MM.1S (cell line): ENCODE results near the gene LHX5.

ENCODE experiments used
- DNase-seq: peaks from one replicate; pipeline ENCODE4 v3.0.0-alpha.2; 2015
- H2AFZ ChIP-seq: fragments of 300-600 bp; sonication (generic); 2 replicates; pipeline ENCODE4 v1.6.0; 2016; ENCODE audit warnings: antibody characterized with exemption, low read length
- H3F3A ChIP-seq: fragments of 300-600 bp; sonication (generic); 2 replicates; pipeline ENCODE4 v1.6.1; 2016; ENCODE audit warnings: mild to moderate bottlenecking, antibody characterized with exemption, low read length, moderate library complexity, mixed read lengths; ENCODE audit not compliant: insufficient read depth
- H3K27ac ChIP-seq: fragments of 300-600 bp; sonication (generic); 2 replicates; pipeline ENCODE4 v1.5.1; 2016; ENCODE audit warnings: mild to moderate bottlenecking, low read length
- H3K27me3 ChIP-seq: fragments of 300-600 bp; sonication (generic); replicated peaks from 2 replicates; pipeline ENCODE4 v1.6.0; 2016; ENCODE audit warnings: low read length; ENCODE audit not compliant: insufficient read depth
- H3K36me3 ChIP-seq: fragments of 300-600 bp; sonication (generic); replicated peaks from 2 replicates; pipeline ENCODE4 v1.6.1; 2016; ENCODE audit warnings: mild to moderate bottlenecking, low read length, mixed read lengths; ENCODE audit not compliant: insufficient read depth
- H3K4me1 ChIP-seq: fragments of 300-600 bp; sonication (generic); 2 replicates; pipeline ENCODE4 v1.6.1; 2016; ENCODE audit warnings: low read length, mixed read lengths
- H3K4me2 ChIP-seq: fragments of 300-600 bp; sonication (generic); 2 replicates; pipeline ENCODE4 v1.6.0; 2016; ENCODE audit warnings: low read depth, low read length
- H3K4me3 ChIP-seq: fragments of 300-600 bp; sonication (generic); 2 replicates; pipeline ENCODE4 v1.5.1; 2016; ENCODE audit warnings: low read length, mixed read lengths
- H3K79me2 ChIP-seq: fragments of 300-600 bp; sonication (generic); 2 replicates; pipeline ENCODE4 v1.6.1; 2016; ENCODE audit warnings: mixed run types, low read length, mixed read lengths
- H3K9ac ChIP-seq: fragments of 300-600 bp; sonication (generic); 2 replicates; pipeline ENCODE4 v1.6.1; 2016; ENCODE audit warnings: low read length, mixed read lengths
- H3K9me2 ChIP-seq: fragments of 300-600 bp; sonication (generic); replicated peaks from 2 replicates; pipeline ENCODE4 v1.6.1; 2016; ENCODE audit warnings: mild to moderate bottlenecking, low read length, mixed read lengths; ENCODE audit not compliant: insufficient read depth
- H3K9me3 ChIP-seq: fragments of 300-600 bp; sonication (generic); replicated peaks from 2 replicates; pipeline ENCODE4 v1.6.1; 2016; ENCODE audit warnings: mild to moderate bottlenecking, low read length, mixed read lengths; ENCODE audit not compliant: insufficient read depth
- H4K20me1 ChIP-seq: fragments of 300-600 bp; sonication (generic); 2 replicates; pipeline ENCODE4 v1.6.1; 2016; ENCODE audit warnings: mild to moderate bottlenecking, low read length, moderate library complexity, mixed read lengths; ENCODE audit not compliant: insufficient read depth
- EZH2 ChIP-seq: fragments of 300-600 bp; sonication (generic); optimal IDR thresholded peaks from 2 replicates; pipeline ENCODE3; 2017; ENCODE audit warnings: low read depth, mild to moderate bottlenecking, antibody characterized with exemption, low read length, mixed read lengths
- EZH2phosphoT487 ChIP-seq: fragments of 300-600 bp; sonication (generic); IDR thresholded peaks from 2 replicates; pipeline ENCODE4 v1.6.1; 2018; ENCODE audit warnings: antibody characterized with exemption, low read length
- TF ChIP-seq, protein P1 (sequence below): fragments of 300-600 bp; sonication (generic); IDR thresholded peaks from 2 replicates; pipeline ENCODE4 v1.5.1; 2016; ENCODE audit warnings: antibody characterized with exemption, low read length, mixed read lengths

LHX5 gene

DNA sequence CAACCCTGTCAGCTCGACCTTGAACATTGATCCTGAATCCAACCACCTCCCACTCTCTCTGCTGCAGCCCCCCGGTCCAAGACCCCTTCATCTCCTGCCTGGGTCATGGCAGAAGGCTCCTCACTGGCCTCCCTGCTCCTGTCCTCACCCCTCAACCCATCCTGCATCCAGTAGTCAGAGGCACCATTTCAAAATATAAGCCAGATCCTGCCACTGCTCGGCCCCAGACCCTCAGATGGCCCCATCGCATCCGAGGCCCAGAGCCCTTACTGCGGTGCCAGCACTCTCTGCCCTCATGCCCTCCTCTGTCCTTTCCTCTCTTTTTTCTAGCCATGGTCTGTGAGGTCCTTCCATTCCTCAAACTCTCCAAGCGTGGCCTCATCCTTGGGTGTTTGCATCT is 34.3 kb upstream of the LHX5 start:
- Histone ChIP-seq H3K9ac (no peak overlapping the region), H4K20me1 (no peaks in the 10 kb centered on the region), H3K4me1 (no peaks in the 10 kb centered on the region), H3F3A (no peaks in the 10 kb centered on the region), H3K27me3 (no peaks in the 10 kb centered on the region; the same call in 1 of the 2 replicates), H3K27ac (no peak overlapping the region), H3K4me2 (no peak overlapping the region), H2AFZ (no peak overlapping the region), H3K79me2 (no peaks in the 10 kb centered on the region), H3K9me2 (no peaks in the 10 kb centered on the region), H3K36me3 (no peaks in the 10 kb centered on the region), H3K4me3 (no peak overlapping the region), H3K9me3 (no peaks in the 10 kb centered on the region)
- DNase-seq: no peak
- TF ChIP-seq EZH2 (no peak), EZH2phosphoT487 (no peak)
- TF ChIP-seq, protein P1, sequence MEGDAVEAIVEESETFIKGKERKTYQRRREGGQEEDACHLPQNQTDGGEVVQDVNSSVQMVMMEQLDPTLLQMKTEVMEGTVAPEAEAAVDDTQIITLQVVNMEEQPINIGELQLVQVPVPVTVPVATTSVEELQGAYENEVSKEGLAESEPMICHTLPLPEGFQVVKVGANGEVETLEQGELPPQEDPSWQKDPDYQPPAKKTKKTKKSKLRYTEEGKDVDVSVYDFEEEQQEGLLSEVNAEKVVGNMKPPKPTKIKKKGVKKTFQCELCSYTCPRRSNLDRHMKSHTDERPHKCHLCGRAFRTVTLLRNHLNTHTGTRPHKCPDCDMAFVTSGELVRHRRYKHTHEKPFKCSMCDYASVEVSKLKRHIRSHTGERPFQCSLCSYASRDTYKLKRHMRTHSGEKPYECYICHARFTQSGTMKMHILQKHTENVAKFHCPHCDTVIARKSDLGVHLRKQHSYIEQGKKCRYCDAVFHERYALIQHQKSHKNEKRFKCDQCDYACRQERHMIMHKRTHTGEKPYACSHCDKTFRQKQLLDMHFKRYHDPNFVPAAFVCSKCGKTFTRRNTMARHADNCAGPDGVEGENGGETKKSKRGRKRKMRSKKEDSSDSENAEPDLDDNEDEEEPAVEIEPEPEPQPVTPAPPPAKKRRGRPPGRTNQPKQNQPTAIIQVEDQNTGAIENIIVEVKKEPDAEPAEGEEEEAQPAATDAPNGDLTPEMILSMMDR: no peak

- H3K9ac ChIP-seq: no peak overlapping the region
- no peaks in the 10 kb centered on the region for H3K9me2 ChIP-seq
- no peaks in the 10 kb centered on the region for H3K79me2 ChIP-seq
- H2AFZ ChIP-seq: no peak overlapping the region
- H3K9me3 ChIP-seq: no peaks in the 10 kb centered on the region
- H3K4me2 ChIP-seq: no peak overlapping the region
- no peak overlapping the region for H3K4me3 ChIP-seq
- no peak for TF ChIP-seq EZH2
- no peak for TF ChIP-seq EZH2phosphoT487
- no peak for DNase-seq
- H3F3A ChIP-seq: no peaks in the 10 kb centered on the region
- no peak overlapping the region for H3K27ac ChIP-seq
- no peaks in the 10 kb centered on the region for H4K20me1 ChIP-seq
- no peaks in the 10 kb centered on the region for H3K36me3 ChIP-seq
- H3K4me1 ChIP-seq: no peaks in the 10 kb centered on the region
- H3K27me3 ChIP-seq: no peaks in the 10 kb centered on the region
These were observed 33.2 kb upstream of the LHX5 start for GRCh38 chr12:113504917-113505316.

DNA sequence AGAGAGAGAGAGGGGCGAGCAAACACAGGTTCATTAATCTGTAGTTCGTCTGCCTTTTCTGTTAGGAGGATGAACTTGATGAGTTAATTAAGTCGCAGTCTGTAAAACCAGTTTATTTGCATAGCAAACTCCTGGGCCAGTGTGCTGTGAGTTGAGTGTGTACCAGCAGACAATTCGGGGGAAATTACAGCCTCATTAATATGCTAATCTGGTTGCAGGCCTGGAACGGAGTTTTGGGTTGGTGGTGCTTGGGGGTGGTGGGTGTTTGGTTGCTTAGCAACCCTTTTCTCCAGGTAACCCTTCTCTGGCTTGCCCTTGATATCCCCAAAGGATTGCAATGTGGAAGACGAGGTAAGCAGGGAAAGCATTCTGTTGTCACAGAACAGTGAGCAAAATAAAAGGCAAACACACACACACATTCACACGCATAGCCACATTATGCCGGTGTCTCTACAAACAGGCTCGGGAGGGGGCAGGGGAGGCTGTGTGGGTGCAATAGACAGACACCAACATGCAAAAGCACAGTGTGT is 29.2 kb upstream of the LHX5 start:
- TF ChIP-seq, protein P1: no peak
- no peak for TF ChIP-seq EZH2phosphoT487
- no peak for TF ChIP-seq EZH2
- Histone ChIP-seq H3K4me1 (no peaks in the 10 kb centered on the region), H3K9me3 (no peaks in the 10 kb centered on the region), H3K4me3 (no peak overlapping the region), H3K4me2 (no peak overlapping the region), H4K20me1 (no peaks in the 10 kb centered on the region), H3K79me2 (no peaks in the 10 kb centered on the region), H3K9ac (no peak overlapping the region), H3K9me2 (no peaks in the 10 kb centered on the region), H3K36me3 (no peaks in the 10 kb centered on the region), H3K27me3 (no peaks in the 10 kb centered on the region), H2AFZ (no peak overlapping the region), H3K27ac (no peak overlapping the region), H3F3A (no peaks in the 10 kb centered on the region)
- no peak for DNase-seq

DNA sequence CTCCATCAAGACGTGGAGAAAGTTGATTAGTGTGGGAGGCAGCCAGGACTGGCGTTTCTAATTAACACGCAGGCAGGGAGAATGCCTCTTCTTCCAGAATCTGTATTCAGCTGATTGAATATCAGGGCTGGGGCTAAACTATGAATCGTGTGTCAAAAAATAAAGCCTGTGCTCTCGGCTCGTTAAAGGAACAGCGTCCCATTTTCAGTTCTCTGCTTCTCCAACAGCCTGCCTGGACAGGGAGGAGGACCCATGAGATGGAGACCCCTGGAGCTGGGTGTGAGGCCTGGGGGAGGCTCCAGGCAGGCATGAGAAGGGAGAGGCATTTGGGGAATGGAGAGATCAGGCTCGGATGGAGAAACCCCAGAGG is 28.6 kb upstream of the LHX5 start:
- H3K4me2 ChIP-seq: no peak overlapping the region
- no peaks in the 10 kb centered on the region for H3K27me3 ChIP-seq

More for the DNA sequence above, 28.6 kb upstream of the LHX5 start:
- Histone ChIP-seq H2AFZ (no peak overlapping the region), H3K36me3 (no peaks in the 10 kb centered on the region), H3K79me2 (no peaks in the 10 kb centered on the region), H3F3A (no peaks in the 10 kb centered on the region), H3K4me3 (no peak overlapping the region), H3K9me3 (no peaks in the 10 kb centered on the region), H3K27ac (no peak overlapping the region), H3K4me1 (no peaks in the 10 kb centered on the region), H4K20me1 (no peaks in the 10 kb centered on the region), H3K9ac (no peak overlapping the region), H3K9me2 (no peaks in the 10 kb centered on the region)
- DNase-seq: no peak
- TF ChIP-seq EZH2phosphoT487 (no peak), EZH2 (no peak)
- TF ChIP-seq, protein P1: no peak
